Endothelial cell of umbilical vein (primary cell): Measurements from ENCODE around the gene PRR16. TPM values are rescaled to one million over a fixed set of nuclear protein-coding genes. Genes with fewer than 3 reads are reported as not detected.

Experiments
- BruUV-seq: library from RNA; stranded (reverse); fragments of 400-500 nt; replicated peaks from 2 replicates; lab custom pipeline; 2021; lab: Mats Ljungman, UMichigan
- CTCF ChIA-PET: fragments of 300-600, 350-600 bp; sonication (Branson Sonifier 250); formaldehyde crosslinking; loops from one replicate; lab custom pipeline; 2021; ENCODE audit warnings: antibody characterized with exemption, inconsistent platforms; lab: Charles Lee
- POLR2A ChIA-PET: fragments of 300-600, 350-600 bp; sonication (Branson Sonifier 250); formaldehyde crosslinking; loops from one replicate; lab custom pipeline; 2021; ENCODE audit warnings: antibody characterized with exemption, inconsistent platforms; lab: Charles Lee
- DNase-seq: peaks from one replicate; pipeline ENCODE4 v3.0.0-alpha.2; 2011; ENCODE audit warnings: low read depth, low spot score
- FAIRE-seq: peaks from 2 replicates; lab custom pipeline; 2011; peaks lifted over from hg19 to GRCh38; lab: Jason Lieb, UNC
- H2AFZ ChIP-seq: 2 replicates; pipeline ENCODE4 v1.6.0; 2012; ENCODE audit warnings: low read depth, low read length, control low read depth, inconsistent platforms
- H3K27ac ChIP-seq: 2 replicates; pipeline ENCODE4 v1.5.1; 2011; ENCODE audit warnings: low read depth, mild to moderate bottlenecking, control low read depth, low read length, moderate library complexity; ENCODE audit not compliant: insufficient read depth
- H3K27me3 ChIP-seq, 2 experiments: 2 replicates each; pipeline versions ENCODE4 v1.6.0 to v1.6.1; 2011; ENCODE audit warnings: low read length in 2 of 2, mixed read lengths in 1 of 2; ENCODE audit not compliant: control insufficient read depth in 2 of 2, insufficient read depth in 2 of 2
- H3K36me3 ChIP-seq, 2 experiments: 2 replicates in 1 of 2; 3 replicates in 1 of 2; pipeline ENCODE4 v1.5.1; 2011; ENCODE audit warnings: low read length in 2 of 2, mild to moderate bottlenecking in 1 of 2, moderate library complexity in 1 of 2; ENCODE audit not compliant: control insufficient read depth in 2 of 2, insufficient read depth in 2 of 2; ENCODE audit errors: extremely low read depth in 1 of 2
- H3K4me1 ChIP-seq: 3 replicates; pipeline ENCODE4 v1.5.1; 2011; ENCODE audit warnings: mild to moderate bottlenecking, low read length; ENCODE audit not compliant: control insufficient read depth, insufficient read depth; ENCODE audit errors: extremely low read depth
- H3K4me2 ChIP-seq: 2 replicates; pipeline ENCODE4 v1.6.1; 2011; ENCODE audit warnings: low read length, control low read depth, mixed read lengths; ENCODE audit not compliant: insufficient read depth
- H3K4me3 ChIP-seq, 3 experiments: fragments of 200-600 bp in 1 of 3; sonication (generic), shearing (Covaris generic) in 1 of 3; replicated peaks in 1 of 3; 2 replicates each; pipeline ENCODE4 v1.5.1; 2011 to 2016; ENCODE audit warnings: control low read depth in 3 of 3, low read length in 3 of 3, mild to moderate bottlenecking in 2 of 3, inconsistent platforms in 1 of 3, low read depth in 1 of 3, moderate library complexity in 1 of 3; ENCODE audit not compliant: insufficient read depth in 1 of 3
- H3K79me2 ChIP-seq: 2 replicates; pipeline ENCODE4 v1.6.0; 2012; ENCODE audit warnings: low read length, inconsistent platforms; ENCODE audit not compliant: control insufficient read depth, insufficient read depth
- H3K9ac ChIP-seq: replicated peaks from 2 replicates; pipeline ENCODE3; 2011; ENCODE audit warnings: low read length, control low read depth; ENCODE audit not compliant: insufficient read depth; ENCODE audit errors: extremely low read depth
- H3K9me1 ChIP-seq: replicated peaks from 3 replicates; pipeline ENCODE4 v1.6.0; 2011; ENCODE audit warnings: mild to moderate bottlenecking, low read length; ENCODE audit not compliant: control insufficient read depth, insufficient read depth; ENCODE audit errors: extremely low read depth
- H3K9me3 ChIP-seq: replicated peaks from 2 replicates; pipeline ENCODE4 v1.5.1; 2012; ENCODE audit warnings: low read length, inconsistent platforms; ENCODE audit not compliant: control insufficient read depth, insufficient read depth
- H4K20me1 ChIP-seq: replicated peaks from 2 replicates; pipeline ENCODE3; 2011; ENCODE audit warnings: mild to moderate bottlenecking, low read length; ENCODE audit not compliant: control insufficient read depth, insufficient read depth; ENCODE audit errors: extremely low read depth
- EZH2 ChIP-seq: IDR thresholded peaks from 2 replicates; pipeline ENCODE4 v1.6.1; 2012; ENCODE audit warnings: borderline replicate concordance, low read depth, mild to moderate bottlenecking, moderate library complexity, low read length, inconsistent platforms; ENCODE audit not compliant: severe bottlenecking
- FOS ChIP-seq: IDR thresholded peaks from 2 replicates; pipeline ENCODE4 v1.6.1; 2011; ENCODE audit warnings: mild to moderate bottlenecking, low read length, moderate library complexity, borderline replicate concordance; ENCODE audit not compliant: insufficient read depth
- GATA2 ChIP-seq: IDR thresholded peaks from 2 replicates; pipeline ENCODE4 v1.7.0; 2011; ENCODE audit warnings: low read depth, mild to moderate bottlenecking, moderate library complexity, mixed read lengths, low read length; ENCODE audit not compliant: insufficient read length, insufficient read depth
- JUN ChIP-seq: IDR thresholded peaks from 2 replicates; pipeline ENCODE4 v1.6.1; 2011; ENCODE audit warnings: borderline replicate concordance, low read depth; ENCODE audit not compliant: insufficient read length, insufficient read depth
- MYC ChIP-seq: IDR thresholded peaks from one replicate; pipeline ENCODE4 v1.6.1; 2011; ENCODE audit warnings: mild to moderate bottlenecking, low read depth, low read length
- POLR2A ChIP-seq: IDR thresholded peaks from 2 replicates; pipeline ENCODE4 v1.6.1; 2012; ENCODE audit warnings: low read depth, mild to moderate bottlenecking, control low read depth, low read length
- POLR2AphosphoS5 ChIP-seq: IDR thresholded peaks from 2 replicates; pipeline ENCODE4 v1.6.1; 2012; ENCODE audit warnings: low read depth, mild to moderate bottlenecking, control low read depth, low read length, moderate library complexity; ENCODE audit not compliant: insufficient read depth
- dilution Hi-C: fragments of 300-500 bp; cut with MboI; formaldehyde crosslinking; loops from one replicate; pipeline ENCODE4 v1.15.0; 2019; ENCODE audit warnings: low sequenced_read_pairs; ENCODE audit not compliant: extremely low pct_ligation_motif_present
- intact Hi-C: fragments of 100-400 bp; cut with micrococcal nuclease; formaldehyde crosslinking; loops from one replicate; pipeline ENCODE4 v1.10.0; 2022
- polyA plus RNA-seq, 4 experiments: library from polyadenylated mRNA; depleted of rRNA in 3 of 4; stranded (reverse) in 3 of 4; unstranded in 1 of 4; fragments of >200 nt; gene quantifications; 2 replicates each; pipeline versions ENCODE4 v1.2.1 to v1.2.3, GENCODE V29; 2011 to 2012; ENCODE audit warnings: missing spikeins in 1 of 4
- total RNA-seq: library from RNA; stranded (reverse); gene quantifications from 2 replicates; pipeline ENCODE4 v1.2.3, GENCODE V29; 2021
- TF ChIP-seq, protein P1 (sequence below), 2 donors: IDR thresholded peaks; 1 replicate in 1 of 2; 2 replicates in 1 of 2; pipeline ENCODE4 v1.5.1; 2011; ENCODE audit warnings: low read length in 2 of 2, mild to moderate bottlenecking in 2 of 2, moderate library complexity in 2 of 2, control low read depth in 1 of 2, inconsistent platforms in 1 of 2, low read depth in 1 of 2; ENCODE audit not compliant: insufficient read depth in 1 of 2; ENCODE audit errors: extremely low read depth in 1 of 2
- TF ChIP-seq, protein P2 (sequence below): IDR thresholded peaks from 2 replicates; pipeline ENCODE4 v1.6.1; 2011; ENCODE audit not compliant: insufficient read depth, insufficient read length

Gene PRR16
- total and polyA plus RNA-seq, 2 donors (not counting 3 experiments of a cell fraction or from before 2014, with no cell fraction given), result 0.91 to 1.2 TPM

- H3K4me2 ChIP-seq, result no peak overlapping the region
- ChIA-PET POLR2A (no interaction called here), CTCF (no interaction called here)
- no peak for DNase-seq
- BruUV-seq, result no TSS peak
- H3K79me2 ChIP-seq, result no peaks in the 10 kb centered on the region
- no peak overlapping the region for H3K9ac ChIP-seq
- no peaks in the 10 kb centered on the region for H3K9me1 ChIP-seq
- FAIRE-seq, result no peak
- H2AFZ ChIP-seq, result no peak overlapping the region
- no peaks in the 10 kb centered on the region for H4K20me1 ChIP-seq
- dilution Hi-C loops (no loop called here), intact Hi-C loops (no loop called here)
- no peak overlapping the region for H3K4me3 ChIP-seq
- H3K9me3 ChIP-seq, result no peaks in the 10 kb centered on the region
- H3K27me3 ChIP-seq, result no peaks in the 10 kb centered on the region
- no peaks in the 10 kb centered on the region for H3K36me3 ChIP-seq
- TF ChIP-seq JUN (no peak), EZH2 (no peak), MYC (no peak), POLR2A (no peak), FOS (no peak), GATA2 (no peak), POLR2AphosphoS5 (no peak)
- TF ChIP-seq, protein P1, sequence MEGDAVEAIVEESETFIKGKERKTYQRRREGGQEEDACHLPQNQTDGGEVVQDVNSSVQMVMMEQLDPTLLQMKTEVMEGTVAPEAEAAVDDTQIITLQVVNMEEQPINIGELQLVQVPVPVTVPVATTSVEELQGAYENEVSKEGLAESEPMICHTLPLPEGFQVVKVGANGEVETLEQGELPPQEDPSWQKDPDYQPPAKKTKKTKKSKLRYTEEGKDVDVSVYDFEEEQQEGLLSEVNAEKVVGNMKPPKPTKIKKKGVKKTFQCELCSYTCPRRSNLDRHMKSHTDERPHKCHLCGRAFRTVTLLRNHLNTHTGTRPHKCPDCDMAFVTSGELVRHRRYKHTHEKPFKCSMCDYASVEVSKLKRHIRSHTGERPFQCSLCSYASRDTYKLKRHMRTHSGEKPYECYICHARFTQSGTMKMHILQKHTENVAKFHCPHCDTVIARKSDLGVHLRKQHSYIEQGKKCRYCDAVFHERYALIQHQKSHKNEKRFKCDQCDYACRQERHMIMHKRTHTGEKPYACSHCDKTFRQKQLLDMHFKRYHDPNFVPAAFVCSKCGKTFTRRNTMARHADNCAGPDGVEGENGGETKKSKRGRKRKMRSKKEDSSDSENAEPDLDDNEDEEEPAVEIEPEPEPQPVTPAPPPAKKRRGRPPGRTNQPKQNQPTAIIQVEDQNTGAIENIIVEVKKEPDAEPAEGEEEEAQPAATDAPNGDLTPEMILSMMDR (IDR thresholded peaks at IDR 0.05; ENCODE audit: extremely low read depth in 1 of 2, insufficient read depth in 1 of 2, low read depth in 1 of 2, low read length in 2 of 2), result no peak
- TF ChIP-seq, protein P2, sequence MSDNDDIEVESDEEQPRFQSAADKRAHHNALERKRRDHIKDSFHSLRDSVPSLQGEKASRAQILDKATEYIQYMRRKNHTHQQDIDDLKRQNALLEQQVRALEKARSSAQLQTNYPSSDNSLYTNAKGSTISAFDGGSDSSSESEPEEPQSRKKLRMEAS, result no peak
- no peaks in the 10 kb centered on the region for H3K4me1 ChIP-seq
- no peak overlapping the region for H3K27ac ChIP-seq
These were observed 137.9 kb downstream of the PRR16 start for GRCh38 chr5:120602033-120602432.
